RWPE1 (cell line): Measurements from ENCODE around the gene NOPCHAP1.
"Not testable (repeated sequence)": the region's sequence is repeated elsewhere in the genome, so short reads cannot be mapped to it uniquely, and the experiment has no call there.

Experiments used
- CTCF ChIA-PET: fragments of 350-600 bp; sonication (Branson Sonifier 250); formaldehyde crosslinking; extraction: SDS; loops from one replicate; lab custom pipeline; 2021; lab: Yijun Ruan, JAX
- POLR2A ChIA-PET: fragments of 400-600 bp; formaldehyde crosslinking; extraction: SDS; loops from one replicate; lab custom pipeline; 2020; ENCODE audit warnings: antibody characterized with exemption; ENCODE audit not compliant: low non-redundant PET; lab: Yijun Ruan, JAX
- DNase-seq: peaks from one replicate; pipeline ENCODE4 v3.0.0; 2012; ENCODE audit warnings: low spot score
- H3K27ac ChIP-seq: fragments of 450-650 bp; 2 replicates; pipeline ENCODE4 v1.5.1; 2017
- TF ChIP-seq, protein P1 (sequence below): fragments of 450-650 bp; conservative IDR thresholded peaks from 2 replicates; pipeline ENCODE4 v1.5.1; 2017; ENCODE audit warnings: low read depth, mild to moderate bottlenecking

NOPCHAP1 gene

DNA sequence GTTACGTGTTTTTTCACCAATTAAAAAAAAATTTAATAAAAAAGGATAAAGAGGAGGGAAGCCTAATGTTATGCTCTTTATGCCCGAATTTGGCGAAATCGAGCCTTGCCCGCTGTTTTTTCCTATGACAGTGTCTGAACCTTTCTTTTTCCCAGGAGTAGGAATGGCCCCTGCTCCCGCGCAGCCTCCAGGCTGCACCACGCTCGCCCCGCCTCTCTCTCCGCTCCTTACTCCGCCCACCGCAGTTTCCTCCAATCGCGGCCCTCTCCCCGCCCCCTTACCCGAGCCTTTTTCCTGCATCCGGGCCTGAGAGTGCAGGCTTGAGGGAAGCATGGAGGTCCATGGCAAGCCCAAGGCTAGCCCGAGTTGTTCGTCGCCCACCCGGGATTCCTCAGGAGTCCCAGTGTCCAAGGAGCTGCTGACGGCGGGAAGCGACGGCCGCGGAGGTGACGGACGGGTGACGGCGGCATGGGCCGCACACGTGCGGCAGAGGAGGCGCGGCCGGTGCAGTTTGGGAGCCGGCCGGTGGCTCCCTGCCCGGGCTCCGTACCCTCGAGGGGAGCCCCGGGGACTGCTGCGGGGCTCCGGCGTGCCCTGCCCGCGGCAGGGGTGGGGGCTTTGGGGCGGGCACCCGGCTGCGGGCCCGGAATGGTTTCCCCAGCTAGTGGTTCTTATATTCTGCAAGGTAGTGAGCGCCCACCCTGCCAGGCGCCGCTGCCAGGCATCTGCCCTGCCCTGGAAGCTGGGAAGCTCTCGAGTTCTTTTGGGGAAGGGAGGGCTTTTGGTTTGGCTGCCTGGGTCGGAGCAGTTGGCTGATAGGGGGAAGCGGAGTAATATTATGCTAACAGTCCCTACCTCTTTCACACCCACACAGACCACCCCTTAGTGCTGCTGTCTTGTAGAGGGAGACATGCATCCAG, at the start of gene NOPCHAP1:
NOPCHAP1 (plus strand) TSS at position 295 of the 920 bp plus-strand sequence; CDS start at position 332, 37 bp downstream.
- TF ChIP-seq, protein P1, sequence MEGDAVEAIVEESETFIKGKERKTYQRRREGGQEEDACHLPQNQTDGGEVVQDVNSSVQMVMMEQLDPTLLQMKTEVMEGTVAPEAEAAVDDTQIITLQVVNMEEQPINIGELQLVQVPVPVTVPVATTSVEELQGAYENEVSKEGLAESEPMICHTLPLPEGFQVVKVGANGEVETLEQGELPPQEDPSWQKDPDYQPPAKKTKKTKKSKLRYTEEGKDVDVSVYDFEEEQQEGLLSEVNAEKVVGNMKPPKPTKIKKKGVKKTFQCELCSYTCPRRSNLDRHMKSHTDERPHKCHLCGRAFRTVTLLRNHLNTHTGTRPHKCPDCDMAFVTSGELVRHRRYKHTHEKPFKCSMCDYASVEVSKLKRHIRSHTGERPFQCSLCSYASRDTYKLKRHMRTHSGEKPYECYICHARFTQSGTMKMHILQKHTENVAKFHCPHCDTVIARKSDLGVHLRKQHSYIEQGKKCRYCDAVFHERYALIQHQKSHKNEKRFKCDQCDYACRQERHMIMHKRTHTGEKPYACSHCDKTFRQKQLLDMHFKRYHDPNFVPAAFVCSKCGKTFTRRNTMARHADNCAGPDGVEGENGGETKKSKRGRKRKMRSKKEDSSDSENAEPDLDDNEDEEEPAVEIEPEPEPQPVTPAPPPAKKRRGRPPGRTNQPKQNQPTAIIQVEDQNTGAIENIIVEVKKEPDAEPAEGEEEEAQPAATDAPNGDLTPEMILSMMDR: no peak
- ChIA-PET CTCF (interaction anchor here (0.5 to 1.2 kb wide), 4 partner anchors 27 to 1150 kb away, joined by 3 read pairs; no protein-coding TSS in a partner anchor), POLR2A (no interaction called here)
- peak within 1 kb of the TSS; percentile 65 for H3K27ac ChIP-seq
- DNase-seq: peak; percentile 96

DNA sequence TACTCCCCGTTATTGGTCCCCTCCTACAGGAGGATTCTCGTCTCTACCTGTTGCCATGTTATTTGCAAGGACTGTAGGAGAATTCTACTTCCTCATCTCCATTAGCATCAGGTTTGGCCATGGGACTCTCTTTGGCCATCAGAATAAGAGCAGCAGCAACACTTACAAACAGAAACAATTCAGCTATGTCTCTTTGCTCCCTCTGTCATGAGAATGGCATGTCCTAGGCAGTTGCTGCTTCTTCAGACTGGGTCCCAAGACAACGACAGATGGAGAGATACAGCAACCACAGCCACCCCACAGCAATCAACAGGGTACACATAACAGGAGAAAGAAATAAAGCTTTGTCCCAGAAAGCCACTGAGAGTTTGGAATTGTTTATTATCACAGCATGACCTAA, 47.7 kb upstream of the NOPCHAP1 start:
- no peak for DNase-seq
- ChIA-PET POLR2A (no interaction called here), CTCF (no interaction called here)
- H3K27ac ChIP-seq: no peak overlapping the region
- TF ChIP-seq, protein P1: no peak

- ChIA-PET CTCF (no interaction called here), POLR2A (no interaction called here)
- TF ChIP-seq, protein P1: no peak
- H3K27ac ChIP-seq: no peak overlapping the region
- no peak for DNase-seq
Observed at GRCh38 chr12:104939089-104939488, 47.0 kb upstream of the NOPCHAP1 start.

- TF ChIP-seq, protein P1: no peak
- ChIA-PET POLR2A (no interaction called here), CTCF (no interaction called here)
Observed at GRCh38 chr12:104941454-104941853, 44.7 kb upstream of the NOPCHAP1 start.

DNA sequence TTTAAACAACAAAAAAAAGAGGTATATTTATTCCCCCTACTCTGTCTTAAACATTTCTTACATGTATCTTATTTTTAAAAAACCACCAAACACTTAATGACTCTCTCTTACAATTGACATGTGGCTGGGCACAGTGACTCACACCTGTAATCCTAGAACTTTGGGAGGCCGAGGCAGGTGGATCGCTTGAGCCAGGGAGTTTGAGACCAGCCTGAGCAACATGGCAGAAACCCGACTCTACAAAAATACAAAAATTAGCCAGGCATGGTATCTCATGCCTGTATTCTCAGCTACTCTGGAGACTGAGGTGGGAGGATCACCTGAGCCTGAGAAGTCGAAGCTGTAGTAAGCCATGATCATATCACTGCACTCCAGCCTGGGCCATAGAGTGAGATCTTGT, 44.0 kb upstream of the NOPCHAP1 start:
- ChIA-PET CTCF (no interaction called here), POLR2A (no interaction called here)
- no peak overlapping the region for H3K27ac ChIP-seq
- DNase-seq: no peak
- TF ChIP-seq, protein P1: no peak

More at GRCh38 chr12:104941454-104941853, 44.7 kb upstream of the NOPCHAP1 start:
- DNase-seq: no peak
- H3K27ac ChIP-seq: no peak overlapping the region

DNA sequence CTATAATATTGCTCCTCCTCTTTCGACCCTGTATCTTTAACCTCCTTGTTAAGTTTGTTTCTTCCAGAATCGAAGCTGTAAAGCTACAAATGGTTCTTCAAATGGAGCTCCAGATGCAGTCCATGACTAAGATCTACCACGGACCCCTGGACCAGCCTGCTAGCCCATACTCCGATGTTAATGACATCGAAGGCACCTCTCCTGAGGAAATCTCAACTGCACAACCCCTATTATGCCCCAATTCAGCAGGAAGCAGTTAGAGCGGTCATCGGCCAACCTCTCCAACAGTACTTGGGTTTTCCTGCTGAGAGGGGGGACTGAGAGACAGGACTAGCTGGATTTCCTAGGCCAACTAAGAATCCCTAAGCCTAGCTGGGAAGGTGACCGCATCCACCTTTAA, 42.7 kb upstream of the NOPCHAP1 start:
- POLR2A ChIA-PET, H3K27ac ChIP-seq, DNase-seq: not testable (repeated sequence)
- CTCF ChIA-PET: interaction anchor here (0.6 to 0.7 kb wide), 3 partner anchors 15 to 835 kb away, joined by 3 to 4 read pairs (median 3); no protein-coding TSS in a partner anchor

- POLR2A ChIA-PET: no interaction called here
- CTCF ChIA-PET: interaction anchor here (0.6 kb wide), 1 partner anchor 43 kb away, joined by 3 read pairs; no protein-coding TSS in a partner anchor
- DNase-seq: no peak
- H3K27ac ChIP-seq: no peak overlapping the region
- TF ChIP-seq, protein P1: no peak
Observed at GRCh38 chr12:104944252-104944651, 41.9 kb upstream of the NOPCHAP1 start.

GRCh38 chr12:104948716-104949115, 37.4 kb upstream of the NOPCHAP1 start:
- DNase-seq, H3K27ac ChIP-seq, CTCF ChIA-PET, POLR2A ChIA-PET: not testable (repeated sequence)
